Skin epidermis (tissue), 12 donors: ENCODE results near the gene CYGB.

Experiments
- H3K27ac ChIP-seq, 21 experiments: fragments of 200-600 bp; sonication (generic) in 11 of 21; one replicate each; pipeline ENCODE4 v1.5.0; 2020; ENCODE audit warnings: mild to moderate bottlenecking in 3 of 21, inconsistent platforms in 2 of 21, moderate library complexity in 2 of 21
- H3K4me3 ChIP-seq, 7 experiments: fragments of 200-600 bp; sonication (generic) in 2 of 7; one replicate each; pipeline ENCODE4 v1.5.0; 2020; ENCODE audit warnings: inconsistent platforms in 2 of 7, mild to moderate bottlenecking in 2 of 7, moderate library complexity in 1 of 7

The CYGB gene

GRCh38 chr17:76495663-76496400 is 41.7 kb downstream of the CYGB start:
- Histone ChIP-seq H3K4me3 (no peak overlapping the region), H3K27ac (peak overlapping the region in 2 of 21 experiments; percentile 16 to 31)

- H3K4me3 ChIP-seq = peak overlapping the region in 4 of 7 experiments; percentile 3 to 10 (median 8)
- peak overlapping the region; percentile 26 to 94 (median 83) for H3K27ac ChIP-seq
These were observed 43.9 kb downstream of the CYGB start for GRCh38 chr17:76493505-76494167.

DNA sequence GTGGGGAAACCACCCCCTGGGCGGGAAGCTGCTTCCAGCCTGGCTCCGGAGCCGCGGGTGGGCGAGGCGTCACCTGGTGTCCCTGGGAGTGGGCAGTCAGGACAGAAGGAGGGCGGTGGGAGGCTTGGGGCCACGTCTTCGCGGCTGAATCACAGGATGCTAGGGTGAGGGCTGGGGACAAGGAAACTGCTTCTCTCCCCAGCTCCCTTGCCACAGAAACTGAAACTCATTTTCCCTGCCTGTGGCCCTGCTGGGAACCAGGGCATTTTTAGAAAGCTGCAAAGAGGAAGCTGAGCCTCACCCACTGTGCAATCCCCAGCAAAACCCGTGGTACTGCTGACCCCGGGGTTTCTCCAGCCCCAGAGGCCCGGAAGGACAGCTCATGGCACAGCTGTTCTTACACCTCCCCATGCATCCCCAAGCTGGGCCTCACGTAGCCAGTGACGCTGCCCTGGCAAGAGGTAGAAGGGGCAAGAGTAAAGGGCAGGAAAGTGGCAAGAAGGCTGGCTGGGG is 44.5 kb downstream of the CYGB start:
- Histone ChIP-seq H3K4me3 (peak overlapping the region in 5 of 7 experiments; percentile 4 to 10 (median 8)), H3K27ac (peak overlapping the region; percentile 26 to 94 (median 83))

DNA sequence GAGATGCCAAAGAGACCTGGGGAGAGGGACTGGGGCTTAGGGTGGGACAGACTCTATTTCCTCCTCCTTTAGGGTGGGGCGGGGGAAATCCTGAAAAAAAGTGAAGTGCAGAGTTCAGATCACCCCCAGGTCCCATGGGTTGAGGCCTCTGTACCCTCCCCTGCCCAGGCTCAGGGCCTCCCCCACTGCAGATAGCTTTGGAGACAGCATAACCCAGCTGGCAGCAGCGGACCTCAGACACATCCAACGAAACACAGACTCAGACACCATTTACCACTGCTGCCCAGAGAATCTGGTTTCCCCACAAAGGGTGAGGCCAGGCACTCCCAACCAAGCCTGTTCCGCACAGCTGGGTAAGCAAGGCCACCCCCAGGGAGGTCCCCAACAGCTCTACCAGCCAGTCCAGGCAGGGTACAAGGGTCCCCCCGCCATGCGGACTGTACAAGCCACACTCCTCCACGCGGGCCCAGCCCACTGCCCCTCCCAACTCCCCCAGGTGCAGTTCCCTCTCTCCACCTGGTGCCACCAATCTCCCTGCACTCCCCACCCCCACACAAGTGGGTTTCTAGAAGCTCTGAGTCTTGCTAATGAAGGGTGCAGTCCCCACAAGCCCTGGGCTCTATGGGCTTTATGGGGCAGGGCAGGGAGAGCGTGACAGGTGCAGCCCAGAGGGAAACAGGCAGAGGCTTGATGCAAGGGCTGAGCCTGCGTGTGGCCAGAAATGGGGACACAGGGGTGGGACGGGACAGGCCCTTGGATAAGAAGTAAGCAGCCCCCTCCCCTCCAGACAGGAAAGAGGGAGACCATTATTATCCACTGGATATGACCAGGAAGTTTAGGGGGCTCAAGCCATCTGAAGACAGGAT is 45.2 kb downstream of the CYGB start:
- H3K4me3 ChIP-seq = peak overlapping the region in 5 of 7 experiments; percentile 4 to 10 (median 8)

GRCh38 chr17:76491271-76492122 is 46.0 kb downstream of the CYGB start:
- Histone ChIP-seq H3K27ac (peak overlapping the region in 20 of 21 experiments; percentile 53 to 94 (median 83)), H3K4me3 (no peak overlapping the region)

More for the DNA sequence above, 45.2 kb downstream of the CYGB start:
- H3K27ac ChIP-seq = peak overlapping the region; percentile 10 to 94 (median 83)

DNA sequence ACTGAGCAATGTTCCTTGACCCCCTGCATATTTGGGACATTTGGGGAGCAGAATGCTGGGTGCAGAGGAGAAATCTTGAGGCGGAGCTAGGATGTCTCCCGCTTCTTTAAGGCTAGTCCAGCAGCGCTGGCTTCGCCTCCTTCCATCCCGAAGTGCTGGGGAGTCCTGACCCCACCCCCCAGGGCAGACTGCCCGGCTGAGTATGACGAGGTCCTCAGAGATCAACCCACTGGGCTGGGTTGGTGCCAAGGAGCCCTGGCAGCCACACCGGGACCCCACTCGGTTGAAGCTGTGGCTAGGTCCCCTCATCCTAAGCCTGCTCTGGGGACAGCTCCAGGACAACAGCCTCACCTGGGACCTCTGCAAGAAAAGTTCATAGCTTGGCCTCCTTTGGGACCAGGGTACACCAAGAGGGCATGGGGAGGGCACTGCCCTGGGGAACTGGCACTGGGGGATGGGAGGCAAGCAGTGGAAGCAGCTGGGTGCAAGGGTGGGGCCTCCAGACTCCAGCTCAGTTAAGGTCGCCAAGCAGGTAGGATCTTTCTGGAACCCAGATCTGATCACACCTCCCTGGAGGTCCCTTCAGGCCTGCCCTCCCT is 47.3 kb downstream of the CYGB start:
- Histone ChIP-seq H3K4me3 (no peak overlapping the region), H3K27ac (peak overlapping the region in 11 of 21 experiments; percentile 17 to 94 (median 83))

GRCh38 chr17:76487451-76488192 is 49.9 kb downstream of the CYGB start:
- Histone ChIP-seq H3K4me3 (no peak overlapping the region), H3K27ac (no peak overlapping the region)

- peak overlapping the region in 2 of 21 experiments; percentile 1 to 42 for H3K27ac ChIP-seq
- no peak overlapping the region for H3K4me3 ChIP-seq
These were observed 51.9 kb downstream of the CYGB start for GRCh38 chr17:76485569-76485968.

DNA sequence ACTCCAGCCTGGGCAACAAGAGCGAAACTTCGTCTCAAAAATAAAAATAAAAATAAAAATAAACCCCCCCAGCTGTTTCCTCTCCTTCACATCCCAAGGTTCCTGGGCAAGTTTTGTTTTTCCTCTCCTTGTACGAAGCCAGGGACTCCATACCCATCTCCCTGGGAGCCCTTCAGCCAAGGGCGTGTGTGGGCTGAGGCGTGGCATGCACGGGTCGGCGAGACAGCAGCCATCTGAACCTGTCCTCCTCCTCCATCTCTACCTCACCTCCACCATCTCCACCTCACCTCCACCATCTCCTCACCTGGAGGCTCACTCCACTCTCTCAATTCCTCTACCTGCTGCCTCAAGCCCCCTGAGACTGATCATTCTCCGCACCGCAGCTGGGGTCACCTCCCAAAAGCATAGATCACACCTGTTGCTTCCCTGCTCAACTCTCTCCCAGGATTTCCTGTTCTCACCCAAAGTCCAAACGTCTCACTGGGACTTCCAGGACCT is 53.2 kb downstream of the CYGB start:
- Histone ChIP-seq H3K27ac (no peak overlapping the region), H3K4me3 (no peak overlapping the region)

DNA sequence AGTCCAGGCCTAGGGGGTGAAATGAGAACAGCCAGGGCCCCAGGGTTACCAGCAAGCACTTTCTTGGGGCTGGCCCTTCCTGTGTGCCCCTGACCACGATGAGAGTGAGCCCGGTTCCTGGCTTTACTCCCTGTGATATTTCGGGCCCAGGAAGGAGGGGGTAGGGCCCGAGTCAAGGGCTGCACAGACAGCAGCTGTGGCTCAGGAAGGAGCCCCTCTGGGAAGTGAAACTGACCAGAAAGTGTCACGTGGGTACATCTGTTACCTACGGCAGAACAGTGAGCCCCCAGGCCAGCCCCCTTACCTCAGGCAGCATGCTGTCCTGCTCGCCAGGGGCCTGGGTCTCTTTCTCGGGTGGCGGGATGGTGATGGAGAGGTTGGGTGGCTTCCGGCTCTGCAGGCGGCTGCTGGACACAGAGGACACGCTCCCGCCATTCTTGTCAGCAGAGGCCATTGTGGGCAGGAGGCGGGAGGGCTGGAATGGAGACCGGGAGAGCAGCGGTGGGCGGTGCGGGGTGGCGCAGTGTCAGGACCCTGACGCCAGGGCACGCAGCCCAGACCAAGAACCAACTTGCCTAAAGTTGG is 56.3 kb downstream of the CYGB start:
- Histone ChIP-seq H3K4me3 (no peak overlapping the region), H3K27ac (peak overlapping the region in 10 of 21 experiments; percentile 4 to 69 (median 31))

GRCh38 chr17:76480632-76481031 is 56.9 kb downstream of the CYGB start:
- H3K27ac ChIP-seq = peak overlapping the region in 9 of 21 experiments; percentile 4 to 69 (median 33)
- no peak overlapping the region for H3K4me3 ChIP-seq

- Histone ChIP-seq H3K27ac (no peak overlapping the region), H3K4me3 (no peak overlapping the region)
These were observed 57.9 kb downstream of the CYGB start for GRCh38 chr17:76479515-76480060.

DNA sequence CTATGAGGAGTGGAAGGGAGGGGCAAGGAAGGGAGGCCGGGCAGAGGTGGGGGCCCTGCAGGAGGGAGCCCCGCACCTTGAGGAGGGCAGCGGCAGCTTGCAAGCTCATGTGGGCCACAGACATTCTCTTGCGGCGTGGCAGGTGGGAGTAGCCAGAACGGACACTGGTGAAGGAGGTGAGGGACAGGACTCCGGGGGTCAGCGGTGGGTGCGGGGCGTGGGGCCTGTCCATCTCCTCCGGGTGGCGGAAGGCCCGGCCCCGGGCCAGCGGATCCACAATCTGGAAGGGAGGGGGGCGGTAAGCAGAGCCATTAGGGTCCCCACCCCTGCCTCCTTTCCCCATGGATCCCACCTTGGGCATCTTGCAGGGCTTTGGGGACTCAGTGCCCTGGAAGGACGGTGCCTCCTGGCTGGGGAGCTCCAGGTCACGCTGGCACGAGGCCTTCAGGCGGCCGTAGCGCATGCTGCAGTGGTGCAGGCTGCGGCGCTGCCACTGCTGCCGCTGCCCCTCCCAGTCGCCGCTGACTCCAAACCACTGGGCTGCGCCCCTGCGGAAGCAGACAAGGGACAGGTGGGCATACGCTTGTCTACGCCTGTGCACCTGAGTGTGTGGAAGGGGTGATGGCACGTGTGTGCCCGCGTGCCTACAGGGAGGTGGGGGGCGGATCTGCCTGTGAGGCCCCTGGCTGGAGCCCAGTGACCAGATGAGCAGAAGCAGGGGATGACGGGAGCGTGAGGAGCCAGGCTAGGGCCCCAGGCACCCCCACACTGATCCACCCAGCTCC is 58.6 kb downstream of the CYGB start:
- H3K27ac ChIP-seq = no peak overlapping the region
- H3K4me3 ChIP-seq = no peak overlapping the region

DNA sequence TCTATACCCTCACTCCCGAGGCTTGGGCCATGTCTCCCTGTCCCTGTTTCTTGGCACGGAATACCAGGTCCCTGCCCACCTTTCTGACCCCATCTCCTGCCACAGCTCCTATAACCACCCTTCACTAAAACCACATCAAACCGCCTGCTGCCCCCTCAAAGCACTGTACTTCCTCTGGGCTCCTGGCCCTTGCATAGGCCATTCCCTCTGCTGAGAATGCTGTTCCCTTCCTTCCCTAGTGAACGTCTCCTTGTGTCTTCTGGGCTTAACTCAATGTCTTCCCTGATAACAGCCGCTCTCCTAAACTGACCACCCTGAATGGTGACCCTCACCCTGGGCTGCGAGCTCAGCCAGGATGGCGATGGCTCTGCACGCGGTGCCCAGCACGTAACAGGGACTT is 59.4 kb downstream of the CYGB start:
- H3K27ac ChIP-seq = no peak overlapping the region
- H3K4me3 ChIP-seq = no peak overlapping the region

GRCh38 chr17:76477576-76477975 is 59.9 kb downstream of the CYGB start:
- no peak overlapping the region for H3K4me3 ChIP-seq
- H3K27ac ChIP-seq = no peak overlapping the region
